C1 segment of cervical spinal cord (tissue), 14 donors: ENCODE results near the gene SHC1.

Experiments used
- DNase-seq, 14 donors: peaks; one replicate each; lab custom pipeline; 2025; lab: John Stamatoyannopoulos, UW

Gene SHC1

DNA sequence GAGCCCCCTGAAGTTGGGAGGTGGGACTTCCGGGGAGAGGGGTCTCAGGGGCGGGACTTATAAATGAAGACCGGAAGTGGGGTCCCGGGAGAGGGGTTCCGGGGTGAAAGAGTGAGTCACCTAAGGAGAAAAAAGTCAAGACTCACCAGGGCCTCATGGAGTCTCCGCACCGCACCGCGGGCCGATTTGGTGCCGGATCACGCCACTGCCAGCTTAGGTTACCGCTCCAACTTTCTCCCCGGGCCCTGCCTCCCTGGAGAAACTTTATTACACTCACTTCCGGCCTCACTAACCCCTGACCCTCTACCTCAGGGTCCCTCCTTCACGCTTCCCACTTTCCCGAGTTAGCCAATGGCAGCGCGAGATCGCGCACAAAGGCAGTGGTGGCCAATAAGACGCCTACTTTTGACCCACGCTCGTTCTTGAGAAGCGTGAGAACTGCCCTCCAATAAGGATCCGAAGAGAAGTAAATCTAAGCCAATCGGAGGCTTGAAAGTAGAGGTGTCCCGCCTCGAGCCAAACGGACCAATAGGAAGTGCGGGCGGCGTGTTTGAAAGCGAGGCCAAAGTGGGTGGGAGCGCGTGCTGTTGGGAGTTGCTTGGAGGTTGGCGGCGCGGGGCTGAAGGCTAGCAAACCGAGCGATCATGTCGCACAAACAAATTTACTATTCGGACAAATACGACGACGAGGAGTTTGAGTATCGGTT, 3.7 kb upstream of the SHC1 start, which contains the start of gene CKS1B:
CKS1B (plus strand) TSS at position 580 of the 706 bp plus-strand sequence; CDS start at position 645, 65 bp downstream.
- peak; percentile 89 to 100 (median 98) for DNase-seq

DNA sequence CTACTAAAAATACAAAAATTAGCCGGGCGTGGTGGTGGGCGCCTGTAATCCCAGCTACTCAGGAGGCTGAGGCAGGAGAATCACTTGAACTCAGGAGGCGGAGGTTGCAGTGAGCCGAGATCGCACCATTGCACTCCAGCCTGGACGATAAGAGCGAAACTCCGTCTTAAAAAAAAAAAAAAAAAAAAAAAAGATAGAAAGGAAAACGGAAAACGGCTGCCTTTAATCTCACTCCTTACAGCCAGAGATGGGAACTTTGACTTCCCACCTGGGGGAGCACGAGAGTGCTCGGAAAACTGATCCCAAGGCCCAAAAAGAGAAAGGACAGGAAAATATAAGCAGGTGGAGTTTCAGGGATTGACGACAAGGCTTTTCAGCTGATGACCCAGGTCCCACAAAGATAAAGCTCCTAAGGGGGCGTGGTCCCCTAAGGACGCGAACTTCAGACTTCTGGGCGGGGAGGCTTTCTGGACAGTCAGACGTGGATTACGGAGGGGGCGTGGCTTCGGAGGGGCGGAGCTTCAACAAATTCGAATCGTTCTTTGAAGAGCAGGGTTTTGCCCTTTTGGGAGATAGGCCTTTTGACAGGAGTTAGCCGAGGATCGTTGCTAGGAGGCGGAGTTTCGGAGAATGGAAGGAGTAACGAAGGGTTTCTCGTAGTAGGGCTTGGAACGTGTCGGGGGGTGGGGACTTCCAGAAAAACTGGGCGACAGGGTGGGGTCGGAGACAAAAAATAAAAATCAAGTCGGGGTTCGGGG, 3.0 kb upstream of the SHC1 start:
- DNase-seq: peak; percentile 16 to 86 (median 71)

DNA sequence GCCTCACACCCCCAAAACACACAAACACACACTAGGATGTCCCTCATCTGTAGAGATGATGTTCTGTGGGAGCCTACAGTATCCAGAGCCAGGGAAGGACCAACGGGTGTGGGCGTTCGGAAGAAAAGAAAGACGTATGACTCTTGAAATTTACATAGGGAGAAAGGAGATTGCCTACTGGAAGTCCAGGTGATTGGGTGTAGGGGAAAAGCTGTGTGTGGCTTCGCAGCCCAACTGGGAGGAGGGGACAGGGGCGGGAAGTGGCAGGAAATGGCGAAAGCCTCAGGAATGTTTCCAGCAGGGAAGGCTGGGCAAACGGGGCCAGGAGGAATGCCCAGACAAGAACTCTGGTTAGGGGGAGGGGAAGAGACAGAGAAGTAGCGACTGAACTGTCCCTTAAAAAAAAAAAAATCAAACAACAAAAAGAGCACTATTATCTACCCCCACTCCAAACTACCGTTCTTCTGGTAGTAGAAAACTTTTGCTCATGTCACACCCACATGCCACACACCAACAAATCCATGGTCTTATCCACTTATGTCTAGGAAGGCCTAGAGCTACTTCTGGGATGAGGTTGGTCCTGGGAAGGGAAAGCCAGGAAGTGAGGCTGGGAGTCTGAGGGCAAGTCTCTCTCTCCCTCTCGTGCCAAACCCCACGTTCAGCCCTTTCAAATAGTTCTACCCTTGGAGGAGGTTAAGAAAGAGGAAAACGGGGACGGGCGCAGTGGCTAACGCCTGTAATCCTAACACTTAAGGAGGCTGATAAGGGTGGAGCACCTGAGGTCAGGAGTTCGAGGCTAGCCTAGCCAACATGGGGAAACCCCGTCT, 2.2 kb upstream of the SHC1 start:
- DNase-seq: peak in 6 of 14 donors; percentile 11 to 78 (median 28)

DNA sequence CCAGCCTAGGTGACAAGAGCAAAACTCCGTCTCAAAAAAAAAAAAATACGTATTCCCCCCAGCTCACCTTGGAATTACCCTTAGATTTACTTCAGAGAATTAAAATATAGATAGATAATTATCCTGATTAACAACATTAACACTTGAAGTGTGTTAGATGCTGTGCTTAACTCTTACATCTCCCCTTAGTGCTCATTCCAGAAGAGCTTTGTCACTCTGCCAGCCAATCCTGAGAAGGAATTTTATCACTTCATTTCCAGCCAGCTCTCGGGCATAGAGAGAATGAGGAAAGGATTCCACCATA, 1.6 kb upstream of the SHC1 start:
- no peak for DNase-seq

DNA sequence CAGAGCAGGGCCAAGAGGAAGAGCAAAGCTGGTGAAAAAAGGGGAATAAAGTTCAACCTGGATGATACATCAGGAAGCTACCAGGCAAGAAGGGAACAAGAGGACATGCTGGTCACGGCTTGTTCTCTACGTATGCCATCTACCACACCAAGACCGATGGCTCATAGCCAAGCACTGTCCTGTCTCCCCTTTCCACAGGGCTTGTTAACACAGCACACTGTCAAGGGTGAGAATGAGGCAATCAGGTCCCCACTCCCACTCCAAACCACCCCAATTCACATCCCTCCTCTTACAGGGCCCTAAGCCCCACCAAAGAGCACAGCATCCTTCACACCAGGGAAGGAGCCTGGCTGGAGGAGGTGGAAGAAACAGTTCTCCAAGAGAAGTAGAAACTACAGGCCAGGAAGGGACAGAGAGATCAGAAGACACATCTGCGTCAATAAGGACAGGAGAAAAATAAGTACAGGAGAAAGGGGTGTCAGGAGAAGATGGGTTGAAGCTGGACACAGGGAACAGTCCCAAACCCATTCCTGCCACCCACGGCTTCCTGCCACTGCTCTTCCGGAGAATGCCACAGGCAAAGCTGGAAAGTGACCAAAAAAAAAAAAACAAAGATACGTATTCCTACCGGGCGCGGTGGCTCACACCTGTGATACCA, 923 bp upstream of the SHC1 start:
- no peak for DNase-seq

DNA sequence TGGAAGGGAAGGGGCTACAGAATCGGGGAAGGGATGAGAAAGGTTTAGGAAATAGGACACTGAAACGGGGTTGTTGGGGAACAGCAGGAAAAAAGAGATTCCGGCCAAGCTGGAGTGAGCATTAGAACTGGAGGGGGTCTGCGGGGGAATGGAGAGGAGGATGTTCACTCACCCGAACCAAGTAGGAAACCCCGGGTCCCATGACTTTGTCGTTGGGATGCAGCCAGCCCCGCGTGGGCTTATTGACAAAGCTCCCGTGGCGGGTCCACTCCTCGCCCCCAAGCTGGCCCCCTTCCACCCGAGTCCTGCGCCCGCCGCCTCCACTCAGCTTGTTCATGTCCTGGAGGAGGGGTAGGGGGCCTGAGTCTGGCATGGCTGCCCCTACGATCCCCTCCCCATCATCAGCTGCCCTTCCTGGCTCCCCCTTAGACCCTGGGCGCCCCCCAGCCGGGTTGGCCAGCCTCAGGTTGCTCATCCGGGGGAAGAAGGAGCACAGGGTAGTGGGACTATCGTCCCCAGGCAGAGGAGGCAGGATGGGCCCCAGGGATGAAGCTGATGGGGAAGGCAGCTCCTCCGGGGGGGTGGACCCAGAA, 591 bp downstream of the SHC1 start:
- peak in 3 of 14 donors; percentile 21 to 60 (median 47) for DNase-seq

DNA sequence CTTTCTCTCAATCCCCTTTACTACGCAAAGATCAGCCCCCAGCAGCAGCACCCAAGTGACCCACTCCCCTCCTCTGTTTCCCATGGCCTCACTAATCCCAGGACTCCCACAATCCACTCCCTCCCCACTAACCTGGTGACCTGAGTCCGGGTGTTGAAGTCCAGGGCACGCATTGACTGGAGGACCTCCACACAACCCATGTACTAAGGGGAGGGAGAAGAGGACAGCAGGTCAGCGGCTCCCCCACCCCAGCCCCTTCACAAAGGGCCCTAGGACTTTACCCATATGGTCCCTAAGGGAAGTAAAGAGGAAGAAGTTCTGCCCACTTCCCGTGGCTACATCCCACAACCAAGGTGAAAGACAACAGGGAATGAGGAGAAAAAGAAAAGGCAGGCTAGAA, 1.3 kb downstream of the SHC1 start:
- DNase-seq: no peak

DNA sequence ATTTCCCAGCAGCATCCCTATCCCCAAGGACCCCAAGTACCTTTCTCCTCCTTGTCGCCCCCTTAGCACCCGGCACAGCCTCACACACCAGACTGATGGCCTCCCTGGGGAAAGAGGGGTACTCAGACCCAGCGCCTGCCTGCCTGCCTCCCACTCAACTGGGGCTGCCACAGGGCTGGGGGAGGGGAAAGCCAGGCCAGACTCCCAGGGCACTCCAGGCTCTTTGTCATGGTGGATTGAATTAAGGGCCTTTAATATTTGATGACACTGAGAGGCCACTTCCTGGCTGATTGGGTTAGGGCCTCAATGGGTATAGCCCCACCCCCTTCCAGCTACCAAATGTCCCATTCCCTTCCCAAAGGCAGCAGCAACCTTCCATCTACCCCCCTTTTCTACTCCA, 1.8 kb downstream of the SHC1 start:
- DNase-seq: no peak

DNA sequence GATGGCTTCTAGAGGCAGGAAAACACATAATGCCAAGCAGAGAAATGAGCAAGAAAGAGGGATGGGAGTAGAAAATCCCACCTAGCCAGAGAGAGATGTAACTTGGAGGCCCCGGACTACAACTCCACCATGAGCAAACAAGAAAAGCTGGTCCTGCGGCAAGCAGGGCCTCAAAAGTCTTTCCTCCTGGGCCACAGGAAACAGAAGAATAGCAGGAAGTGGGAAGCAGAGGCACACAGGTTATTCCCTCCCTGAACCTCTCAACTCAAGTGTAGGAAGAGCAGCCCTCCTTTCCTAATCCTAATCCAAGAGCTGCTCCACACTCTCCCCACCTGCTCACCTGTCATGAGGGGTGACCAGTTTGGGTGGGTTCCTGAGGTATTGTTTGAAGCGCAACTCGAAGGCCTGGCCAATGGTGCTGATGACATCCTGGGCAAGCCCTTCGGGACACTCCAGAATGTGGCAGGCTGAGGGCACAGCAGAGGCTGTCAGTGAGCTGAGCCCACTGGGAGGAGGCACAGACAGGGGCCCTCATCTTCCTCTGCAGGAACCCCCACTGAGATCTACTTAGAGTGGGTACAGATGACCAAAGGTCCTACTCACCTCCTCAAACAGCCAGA, 3.1 kb downstream of the SHC1 start:
- DNase-seq: no peak

DNA sequence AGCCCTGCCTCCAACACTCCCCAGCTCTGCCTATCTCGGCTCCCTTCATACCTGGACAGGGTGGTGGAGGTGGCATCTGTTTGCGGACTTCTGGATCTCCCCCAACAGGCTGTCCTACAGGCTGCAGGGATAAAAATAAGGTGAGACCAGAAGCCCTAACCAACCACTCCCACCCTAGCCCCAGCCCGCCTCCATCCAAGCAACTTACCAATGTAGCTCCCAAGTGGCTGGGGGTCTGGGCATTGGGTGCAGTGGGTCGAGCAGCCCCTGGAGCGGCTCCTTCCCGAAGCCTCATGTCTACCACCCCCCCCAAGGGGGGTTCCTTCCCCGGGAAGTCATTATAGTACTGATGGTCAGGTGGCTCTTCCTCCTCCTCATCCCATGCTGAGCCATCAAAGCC, 4.4 kb downstream of the SHC1 start:
- DNase-seq: no peak

DNA sequence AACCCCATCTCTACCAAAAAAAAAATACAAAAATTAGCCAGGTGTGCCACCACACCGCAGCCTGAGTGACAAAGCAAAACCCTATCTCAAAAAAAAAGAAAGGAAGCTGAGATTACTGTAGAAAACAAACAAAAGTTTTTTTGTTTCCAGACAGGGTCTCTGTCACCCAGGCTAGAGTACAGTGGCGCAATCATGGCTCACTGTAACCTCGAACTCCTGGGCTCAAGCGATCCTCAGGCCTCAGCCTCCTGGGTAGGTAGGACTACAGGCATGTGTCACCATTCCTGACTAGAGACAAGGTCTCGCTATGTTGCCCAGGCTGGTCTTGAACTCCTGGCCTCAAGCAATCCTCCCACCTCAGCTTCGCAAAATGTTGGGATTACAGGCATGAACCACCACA, 6.2 kb downstream of the SHC1 start:
- no peak for DNase-seq

DNA sequence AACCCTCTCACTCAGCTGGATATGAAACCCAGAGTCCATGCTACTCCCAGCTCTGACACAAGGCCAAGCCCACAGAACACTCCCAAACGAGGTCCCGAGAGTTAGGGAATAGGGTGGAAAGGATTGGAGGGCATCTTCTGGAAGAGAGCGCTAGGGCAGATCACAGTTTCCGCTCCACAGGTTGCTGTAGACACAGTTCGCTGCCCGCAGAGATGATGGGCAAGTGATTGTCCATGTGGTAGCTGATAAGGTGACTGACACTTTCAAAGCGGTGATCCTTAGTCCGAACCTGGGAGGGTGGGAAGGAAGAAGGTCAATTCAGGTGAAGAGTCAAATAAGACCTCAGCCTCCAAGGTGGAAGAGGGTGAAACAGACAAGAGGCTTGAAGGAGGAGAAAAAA, 6.9 kb downstream of the SHC1 start:
- no peak for DNase-seq

DNA sequence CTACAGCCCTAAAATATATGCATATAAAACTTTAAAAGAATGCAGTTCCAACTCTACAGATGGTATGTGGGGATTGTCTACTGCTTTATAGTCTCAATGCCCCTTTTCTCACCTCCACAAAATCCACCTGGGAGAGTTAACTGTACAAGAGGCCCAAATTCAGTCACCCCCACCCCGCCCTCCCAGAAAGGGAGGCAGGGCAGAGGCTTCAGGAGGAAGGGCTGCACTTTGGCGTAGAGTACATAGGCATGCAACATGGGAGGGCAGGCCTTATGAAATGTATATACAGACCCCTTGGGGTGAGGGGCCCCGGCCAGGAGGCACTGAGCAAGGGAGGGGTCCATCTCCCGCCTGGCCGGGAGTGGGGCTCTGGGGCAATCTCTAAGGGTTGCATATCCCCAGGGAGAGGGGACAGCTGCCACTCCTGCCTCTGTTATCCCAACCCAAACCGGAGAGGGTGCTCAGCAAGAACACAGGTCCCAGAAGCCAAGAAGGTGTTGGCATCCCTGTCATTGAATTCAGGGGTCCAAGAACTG, 7.7 kb downstream of the SHC1 start:
- DNase-seq: no peak

DNA sequence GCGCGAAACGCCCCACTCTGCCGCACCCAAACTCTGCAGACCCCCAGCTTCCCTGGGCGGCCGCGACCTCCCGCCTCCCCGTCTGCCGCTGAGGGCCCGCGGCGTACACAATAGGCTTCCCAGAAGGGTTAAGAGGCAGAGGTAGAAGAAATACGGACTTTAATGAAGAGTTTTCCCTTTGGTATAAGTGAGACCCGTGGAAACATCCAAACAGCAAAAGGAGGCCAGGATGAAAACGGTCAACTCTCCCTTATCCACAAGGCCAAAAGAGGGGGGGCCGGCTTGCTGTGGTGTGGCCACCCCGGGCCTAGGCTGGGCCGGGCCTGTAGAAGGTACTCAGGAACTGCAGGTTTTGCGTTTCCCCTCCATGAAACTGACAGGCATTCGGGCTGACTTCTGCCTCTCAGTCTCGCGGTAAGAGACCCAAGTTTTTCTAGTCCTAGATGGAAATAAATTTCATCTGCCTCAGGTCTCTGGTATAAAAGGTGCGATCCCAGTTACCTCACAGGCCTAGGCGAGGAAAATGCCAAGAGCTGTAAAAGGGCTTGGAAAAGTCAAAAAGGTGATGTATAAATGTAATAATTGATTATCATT, 8.3 kb downstream of the SHC1 start:
- peak in 3 of 14 donors; percentile 40 to 63 (median 55) for DNase-seq

DNA sequence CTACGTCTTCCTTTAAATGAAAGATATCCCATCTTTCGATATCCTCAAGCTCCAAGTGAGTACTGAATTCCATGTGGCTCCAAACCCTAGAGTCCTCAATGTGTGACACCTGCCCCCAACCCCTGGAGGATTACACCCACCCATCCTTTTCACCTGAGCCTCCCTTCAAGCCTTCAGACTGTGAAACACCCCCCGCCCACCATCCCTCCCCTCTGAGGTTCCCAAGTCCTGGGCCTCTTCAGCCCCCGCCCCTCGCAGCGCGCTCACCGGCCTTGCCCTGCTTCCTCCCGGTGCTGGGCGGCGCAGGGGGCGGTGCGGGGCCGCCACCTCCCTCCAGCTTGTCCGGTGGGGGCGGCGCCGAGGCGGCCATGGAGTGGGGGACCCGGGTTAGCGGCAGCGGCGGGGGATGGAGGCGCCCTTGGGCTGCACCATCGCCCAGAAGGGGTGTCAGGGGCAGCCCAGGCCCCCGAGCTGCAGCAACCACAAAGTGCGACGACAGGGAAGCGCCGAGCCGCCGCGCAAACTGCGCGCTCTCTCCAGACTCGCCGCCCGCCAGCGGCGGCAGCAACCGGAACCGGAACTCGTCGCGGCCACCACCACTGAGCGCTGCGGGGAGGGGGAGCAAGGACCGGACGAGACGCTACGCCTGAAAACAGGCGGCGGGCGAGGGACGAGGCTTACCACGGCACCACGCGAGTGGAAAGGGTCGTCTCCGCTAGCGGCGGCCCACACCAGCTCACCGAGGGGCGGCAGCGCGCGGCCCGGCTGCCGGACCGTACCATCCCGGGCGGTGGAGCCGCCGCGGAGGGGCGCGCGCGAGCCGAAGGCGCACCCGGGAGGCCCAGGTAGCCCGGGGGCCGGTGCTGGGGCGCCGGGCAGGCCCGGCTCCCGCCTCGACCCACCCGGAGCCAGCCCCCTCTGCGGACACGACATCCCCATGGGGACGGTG, 9.1 kb downstream of the SHC1 start, which contains the start of gene PYGO2:
PYGO2 (minus strand) TSS at position 576 of the 949 bp plus-strand sequence; CDS start at position 370, 206 bp downstream.
- DNase-seq: peak in 13 of 14 donors; percentile 51 to 89 (median 79)

DNA sequence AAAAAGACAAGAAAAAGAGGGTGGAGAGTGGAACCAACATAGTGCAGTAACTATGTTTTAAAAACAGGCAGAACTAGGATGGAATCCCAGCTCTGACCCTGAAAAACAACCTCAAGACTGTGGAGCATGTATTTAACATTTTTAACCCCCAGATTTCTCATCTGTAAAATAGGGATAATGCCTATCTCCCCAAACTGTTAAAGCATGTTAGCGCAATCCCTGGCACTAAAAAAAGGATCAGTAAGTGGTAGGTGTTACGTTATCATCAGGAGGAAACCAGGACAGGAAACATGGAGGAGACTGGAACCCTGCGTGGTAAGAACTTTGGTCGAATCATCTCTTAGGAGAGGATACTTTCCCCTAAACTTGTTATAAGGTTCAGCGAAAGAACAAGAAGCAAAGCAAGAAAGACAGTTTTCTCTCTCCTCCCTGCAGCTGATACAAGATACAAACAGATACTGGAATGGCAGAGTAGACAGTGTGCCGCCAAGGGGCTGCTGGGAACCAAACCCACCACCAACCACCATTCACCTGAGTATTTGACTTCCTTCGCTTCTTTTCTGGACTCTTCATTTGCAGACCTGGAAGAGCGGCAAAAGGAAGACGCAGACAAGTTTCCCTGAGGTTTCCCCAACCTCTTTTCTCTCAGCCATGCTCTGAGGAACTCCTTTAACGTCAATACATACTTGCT, 10.0 kb downstream of the SHC1 start:
- DNase-seq: no peak

DNA sequence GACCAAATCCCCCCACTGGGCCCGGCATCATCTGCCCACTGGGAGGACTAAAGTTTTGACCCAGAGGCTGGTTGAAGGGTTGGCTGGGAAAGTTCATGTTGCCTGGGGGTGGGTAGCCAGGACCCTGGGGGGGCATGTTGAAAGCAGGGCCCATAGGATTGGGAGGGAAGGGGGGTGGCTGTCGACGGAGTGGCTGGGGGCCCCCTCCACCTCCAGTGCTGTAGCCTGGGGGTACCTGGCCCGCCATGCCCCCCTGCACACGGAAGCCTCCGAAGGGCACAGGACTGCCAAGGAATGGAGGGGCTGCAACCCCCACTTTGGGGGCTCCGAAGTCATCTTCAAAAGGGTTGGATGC, 11.1 kb downstream of the SHC1 start:
- DNase-seq: no peak

DNA sequence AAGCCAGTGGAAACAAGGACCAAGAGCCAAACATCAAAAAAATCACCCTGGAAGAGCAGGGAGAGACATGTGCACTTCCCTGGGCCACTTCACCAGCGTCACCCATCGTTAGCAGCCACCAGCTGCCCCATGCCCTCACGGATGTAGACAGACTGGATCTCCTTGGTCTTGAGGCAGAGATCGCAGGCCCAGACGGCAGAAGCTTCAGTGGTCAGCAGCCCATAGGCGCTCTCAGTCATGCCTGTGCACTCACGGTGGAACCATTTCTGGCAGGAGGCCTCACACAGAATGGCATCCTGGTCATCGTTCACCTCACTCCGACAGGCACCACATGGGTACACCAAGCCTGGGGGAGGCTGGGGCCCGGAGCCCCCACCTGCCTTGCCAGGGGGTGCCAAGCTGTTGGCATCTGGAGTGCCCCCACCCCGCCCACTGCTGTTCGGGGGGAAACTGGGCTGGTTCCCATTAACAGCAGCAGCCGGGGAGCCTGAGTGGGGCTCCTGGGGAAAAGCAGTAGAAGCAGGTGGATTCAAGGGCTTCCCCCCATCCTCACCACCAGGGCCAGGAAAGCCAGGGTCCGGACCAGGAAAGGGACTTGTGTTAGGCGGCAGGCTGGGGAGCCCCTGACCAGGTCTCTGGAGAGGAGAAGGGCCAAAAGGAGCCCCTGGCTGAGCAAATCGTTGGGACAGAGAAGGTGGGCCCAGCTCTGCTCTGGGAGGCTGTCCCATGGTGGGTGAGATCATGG, 11.7 kb downstream of the SHC1 start:
- DNase-seq: no peak
